Activated CD4-positive, alpha-beta T cell treated with anti-CD3 and anti-CD28 coated beads, Interleukin-2, amount 50 U/mL, for 16 hours (primary cell): ENCODE measurements around the gene ANO4.
"Not testable (repeated sequence)": the region's sequence is repeated elsewhere in the genome, so short reads cannot be mapped to it uniquely, and the experiment has no call there.

Experiments
- DNase-seq: peaks from one replicate; pipeline ENCODE4 v3.0.0-alpha.2; 2020

Gene ANO4

DNA sequence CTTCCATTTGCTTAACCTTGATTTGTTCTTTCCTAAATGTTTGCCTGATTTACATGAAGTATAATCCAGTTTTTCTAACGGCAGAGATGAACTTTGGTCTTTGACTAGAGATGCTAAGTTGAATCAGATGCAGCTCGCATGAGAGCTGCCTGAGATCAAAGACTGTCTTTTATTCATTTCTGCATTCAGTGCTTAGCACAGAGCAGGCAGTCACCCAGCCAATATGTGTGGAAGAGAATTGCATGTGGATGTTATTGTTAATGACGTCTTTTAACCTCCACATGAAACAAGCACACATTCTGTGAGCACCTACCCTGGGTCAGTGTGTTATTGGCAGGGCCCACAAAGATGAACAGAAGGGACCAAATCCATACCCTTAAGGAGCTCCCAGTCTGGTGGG is 316.3 kb downstream of the ANO4 start:
- no peak for DNase-seq

- no peak for DNase-seq
Observed at GRCh38 chr12:101111441-101111840, 316.9 kb downstream of the ANO4 start.

- DNase-seq: no peak
Observed at GRCh38 chr12:101115326-101115725, 320.8 kb downstream of the ANO4 start.

GRCh38 chr12:101116911-101117310 is 322.3 kb downstream of the ANO4 start:
- no peak for DNase-seq

DNA sequence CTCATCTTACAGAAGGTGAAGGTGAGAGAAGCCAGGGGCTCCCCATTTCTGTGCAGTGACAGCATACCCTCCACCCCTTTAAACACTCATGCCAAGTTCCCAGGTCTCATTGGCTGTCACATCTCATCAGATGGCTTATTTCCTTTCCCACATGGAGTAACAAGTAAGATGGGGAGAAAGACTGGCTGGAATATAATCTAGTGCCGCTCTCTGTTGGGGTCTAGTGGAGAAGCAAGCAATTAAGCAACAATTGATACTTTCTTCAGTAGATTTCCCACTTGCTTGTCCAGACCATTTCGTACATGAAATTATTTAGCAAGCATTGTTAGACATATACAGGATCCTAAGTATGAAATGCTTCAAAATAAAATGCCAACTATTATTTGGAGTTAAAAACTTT is 323.3 kb downstream of the ANO4 start:
- no peak for DNase-seq

DNA sequence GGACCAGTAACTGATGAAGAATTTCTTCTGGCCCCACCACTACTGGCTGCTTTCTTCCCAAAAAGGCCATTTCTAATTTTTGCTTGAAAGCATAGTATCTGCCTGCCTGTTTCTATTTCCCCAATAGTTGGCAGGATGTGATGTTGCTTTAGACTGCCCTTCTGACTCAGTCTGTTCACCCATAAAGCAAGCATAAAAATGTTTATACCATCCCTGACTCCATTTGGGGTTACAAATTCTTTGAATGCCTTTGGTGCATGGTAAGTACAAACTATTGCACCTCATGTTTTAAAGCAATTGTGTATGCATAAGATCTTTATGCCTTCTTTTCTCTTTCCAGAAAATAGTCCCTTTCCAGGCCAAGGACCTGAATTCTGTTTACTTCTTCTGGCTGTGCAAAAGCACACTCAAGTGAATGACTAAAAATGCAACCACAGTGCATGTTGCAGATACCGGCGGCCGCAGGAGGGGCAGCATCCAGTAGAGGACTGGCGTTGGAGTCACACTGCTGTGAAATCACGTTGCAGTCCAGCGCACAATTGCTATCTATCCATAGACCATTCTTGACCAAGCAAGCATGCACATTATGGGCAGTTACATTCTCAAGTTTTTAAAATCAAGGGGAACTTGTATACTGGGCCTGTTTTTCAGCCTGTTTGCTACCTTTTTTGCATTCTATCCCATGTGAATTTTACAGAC is 333.1 kb downstream of the ANO4 start:
- DNase-seq: no peak

DNA sequence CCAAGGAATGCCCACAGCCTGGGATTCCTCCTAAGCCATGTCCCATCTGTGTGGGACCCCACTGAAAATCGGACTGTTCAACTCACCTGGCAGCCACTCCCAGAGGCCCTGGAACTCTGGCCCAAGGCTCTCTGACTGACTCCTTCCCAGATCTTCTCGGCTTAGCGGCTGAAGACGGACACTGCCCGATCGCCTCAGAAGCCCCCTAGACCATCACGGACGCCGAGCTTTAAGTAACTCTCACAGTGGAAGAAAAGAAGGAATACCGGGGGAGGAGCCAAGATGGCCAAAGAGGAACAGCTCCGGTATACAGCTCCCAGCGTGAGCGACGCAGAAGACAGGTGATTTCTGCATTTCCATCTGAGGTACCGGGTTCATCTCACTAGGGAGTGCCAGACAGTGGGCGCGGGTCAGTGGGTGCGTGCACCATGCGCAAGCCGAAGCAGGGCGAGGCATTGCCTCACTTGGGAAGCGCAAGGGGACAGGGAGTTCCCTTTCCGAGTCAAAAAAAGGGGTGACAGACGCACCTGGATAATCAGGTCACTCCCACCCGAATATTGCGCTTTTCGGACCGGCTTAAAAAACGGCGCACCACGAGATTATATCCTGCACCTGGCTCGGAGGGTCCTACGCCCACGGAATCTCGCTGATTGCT is 351.3 kb downstream of the ANO4 start:
- DNase-seq: not testable (repeated sequence)

GRCh38 chr12:101165319-101165718 is 370.7 kb downstream of the ANO4 start:
- no peak for DNase-seq

- no peak for DNase-seq
Observed at GRCh38 chr12:101166866-101167265, 372.3 kb downstream of the ANO4 start.

DNA sequence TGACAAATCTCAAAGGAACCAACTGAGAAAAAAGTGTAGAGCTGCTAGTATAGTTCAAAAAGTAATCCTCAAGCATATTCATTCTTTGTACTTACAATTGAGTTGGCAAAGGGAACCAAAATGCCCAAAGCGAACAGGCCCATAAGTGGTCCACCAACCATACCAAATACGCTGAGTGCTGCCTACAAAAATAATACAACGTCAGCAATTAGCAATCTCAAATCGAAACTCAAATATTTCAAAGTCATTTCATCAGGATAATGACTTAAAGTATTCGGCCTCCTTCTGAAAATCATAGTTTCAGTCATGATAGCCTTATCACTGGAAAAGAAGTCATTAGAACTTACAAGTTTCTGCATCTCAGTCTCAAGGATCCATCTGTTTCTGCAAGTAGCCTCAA is 373.4 kb downstream of the ANO4 start:
- DNase-seq: no peak

GRCh38 chr12:101172316-101172715 is 377.7 kb downstream of the ANO4 start:
- no peak for DNase-seq

DNA sequence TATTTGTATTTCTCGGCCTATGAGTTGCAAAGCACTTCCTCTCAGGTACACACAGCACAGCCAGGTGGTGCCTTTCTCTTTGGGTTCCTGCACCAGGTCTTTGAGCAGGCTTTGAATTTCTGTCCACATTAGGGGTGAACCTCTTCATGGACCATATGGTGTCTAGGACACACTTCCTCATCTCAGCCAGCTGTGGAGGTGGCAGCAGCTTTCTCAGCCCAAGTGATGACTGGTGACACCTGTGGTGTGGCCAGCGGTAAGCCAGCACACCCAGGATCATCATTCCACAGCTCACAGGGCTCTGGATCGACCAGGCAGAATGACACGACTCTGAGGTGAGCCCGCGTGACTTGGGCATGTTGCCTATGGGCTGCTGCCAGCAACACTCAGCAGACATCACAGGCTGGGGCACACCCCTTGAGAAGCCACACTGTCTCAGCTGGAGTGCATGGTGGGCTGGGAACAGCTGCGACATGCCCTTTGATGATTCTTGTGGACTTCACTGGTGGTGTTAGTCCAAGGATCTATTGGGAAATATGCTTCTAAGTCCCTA is 378.7 kb downstream of the ANO4 start:
- no peak for DNase-seq

DNA sequence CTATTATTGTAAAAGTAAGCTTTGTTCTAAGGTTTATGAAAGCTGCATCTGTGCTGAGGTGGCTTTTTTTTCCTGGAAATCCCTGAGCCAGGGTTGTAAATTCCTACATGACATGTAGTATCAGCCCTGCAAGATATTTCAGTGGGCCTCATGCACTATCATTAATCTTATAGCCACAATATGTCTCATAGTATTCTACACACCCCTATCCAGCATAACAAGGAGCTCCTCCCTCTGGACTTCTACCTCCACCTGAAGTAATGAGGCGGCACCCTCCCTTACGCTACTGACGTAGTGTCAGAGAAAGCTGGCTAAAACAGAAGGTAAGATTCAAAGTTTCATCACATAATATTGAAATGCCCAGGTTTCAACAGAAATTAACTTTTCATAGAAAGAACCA is 380.0 kb downstream of the ANO4 start:
- no peak for DNase-seq
